GM23338 (cell line): ENCODE data around the gene STAMBP. TPM values are rescaled to one million over a fixed set of nuclear protein-coding genes. Genes with fewer than 3 reads are reported as not detected.

Experiments
- ATAC-seq: fragments of 200-7000 bp; cut with Tn5 transposase; 3 replicates; pipeline ENCODE4 v1.9.1; 2020
- DNase-seq: peaks from one replicate; pipeline ENCODE4 v3.0.0-alpha.2; 2015; ENCODE audit warnings: low spot score
- H2AFZ ChIP-seq: fragments of 200-600 bp; sonication (generic); 2 replicates; pipeline ENCODE4 v1.8.0; 2016; ENCODE audit warnings: antibody characterized with exemption, mild to moderate bottlenecking, moderate library complexity
- H3F3A ChIP-seq: fragments of 200-600 bp; sonication (generic); replicated peaks from 2 replicates; pipeline ENCODE4 v1.8.0; 2017; ENCODE audit warnings: antibody characterized with exemption, mixed run types, low read depth
- H3K27ac ChIP-seq: fragments of 200-600 bp; sonication (generic); 2 replicates; pipeline ENCODE4 v1.6.1; 2016; ENCODE audit warnings: low read depth
- H3K27me3 ChIP-seq: fragments of 200-600 bp; sonication (generic); 2 replicates; pipeline ENCODE4 v1.8.0; 2016; ENCODE audit warnings: mild to moderate bottlenecking, mixed run types, moderate library complexity; ENCODE audit not compliant: insufficient read depth
- H3K36me3 ChIP-seq: fragments of 200-600 bp; sonication (generic); 2 replicates; pipeline ENCODE4 v1.8.0; 2016; ENCODE audit warnings: mild to moderate bottlenecking; ENCODE audit not compliant: insufficient read depth
- H3K4me1 ChIP-seq: fragments of 200-600 bp; sonication (generic); 2 replicates; pipeline ENCODE4 v1.8.0; 2016; ENCODE audit warnings: mild to moderate bottlenecking, moderate library complexity; ENCODE audit not compliant: insufficient read depth
- H3K4me2 ChIP-seq: fragments of 200-600 bp; sonication (generic); 2 replicates; pipeline ENCODE4 v1.7.1; 2017; ENCODE audit warnings: mixed run types
- H3K4me3 ChIP-seq: fragments of 200-600 bp; sonication (generic); 2 replicates; pipeline ENCODE4 v1.6.1; 2016; ENCODE audit warnings: mixed run types
- H3K79me2 ChIP-seq: fragments of 200-600 bp; sonication (generic); replicated peaks from 2 replicates; pipeline ENCODE4 v1.8.0; 2017; ENCODE audit warnings: mild to moderate bottlenecking; ENCODE audit not compliant: insufficient read depth
- H3K9me2 ChIP-seq: fragments of 200-600 bp; sonication (generic); 2 replicates; pipeline ENCODE4 v1.8.0; 2017; ENCODE audit not compliant: insufficient read depth
- H4K20me1 ChIP-seq: fragments of 200-600 bp; sonication (generic); replicated peaks from 2 replicates; pipeline ENCODE4 v1.8.0; 2017; ENCODE audit warnings: mild to moderate bottlenecking; ENCODE audit not compliant: insufficient read depth
- H3K27ac Mint-ChIP-seq: 2 replicates; pipeline ENCODE4 v1.8.0; 2020; ENCODE audit warnings: inconsistent platforms, mild to moderate bottlenecking, moderate library complexity, mixed read lengths
- H3K27me3 Mint-ChIP-seq: 3 replicates; pipeline ENCODE4 v1.8.0; 2022; ENCODE audit warnings: low read depth, mild to moderate bottlenecking, moderate library complexity, mixed read lengths, inconsistent platforms; ENCODE audit not compliant: insufficient read depth, poor library complexity
- H3K36me3 Mint-ChIP-seq: 3 replicates; pipeline ENCODE4 v1.8.0; 2021; ENCODE audit warnings: low read depth, mild to moderate bottlenecking, inconsistent platforms, moderate library complexity, mixed read lengths
- H3K4me1 Mint-ChIP-seq: 3 replicates; pipeline ENCODE4 v1.8.0; 2020; ENCODE audit warnings: mild to moderate bottlenecking, inconsistent platforms, mixed read lengths
- H3K4me3 Mint-ChIP-seq: 3 replicates; pipeline ENCODE4 v1.8.0; 2021; ENCODE audit warnings: moderate library complexity, mild to moderate bottlenecking, inconsistent platforms, mixed read lengths
- H3K9me3 Mint-ChIP-seq: 3 replicates; pipeline ENCODE4 v1.8.0; 2020; ENCODE audit warnings: moderate library complexity, mild to moderate bottlenecking, inconsistent platforms, mixed read lengths
- CREB1 ChIP-seq: fragments of 250-450 bp; sonication (Bioruptor Pico); IDR thresholded peaks from 2 replicates; pipeline ENCODE4 v1.5.0; 2020; ENCODE audit warnings: low read depth, mild to moderate bottlenecking, moderate library complexity
- EZH2 ChIP-seq: fragments of 200-600 bp; sonication (generic); IDR thresholded peaks from one replicate; pipeline ENCODE4 v1.8.0; 2017; ENCODE audit warnings: antibody characterized with exemption, mild to moderate bottlenecking, low read depth; ENCODE audit not compliant: unreplicated experiment
- JUNB ChIP-seq: IDR thresholded peaks from one replicate; pipeline ENCODE4 v1.6.1; 2016; ENCODE audit warnings: antibody characterized with exemption; ENCODE audit not compliant: unreplicated experiment
- NANOG ChIP-seq: IDR thresholded peaks from 2 replicates; pipeline ENCODE4 v1.6.1; 2016; ENCODE audit warnings: antibody characterized with exemption, borderline replicate concordance
- STAT1 ChIP-seq: IDR thresholded peaks from one replicate; pipeline ENCODE4 v1.6.1; 2016; ENCODE audit warnings: antibody characterized with exemption; ENCODE audit not compliant: unreplicated experiment
- ZNF331 ChIP-seq: fragments of 250-450 bp; sonication (Bioruptor Pico); IDR thresholded peaks from 2 replicates; pipeline ENCODE4 v1.5.0; 2020; ENCODE audit warnings: low read depth, mild to moderate bottlenecking, moderate library complexity
- polyA plus RNA-seq: library from polyadenylated mRNA; unstranded; fragments of >200 nt; fragmentation: Nextera tagmentation; extraction: Ambion mirVana; gene quantifications from 2 replicates; pipeline ENCODE4 v1.2.1, GENCODE V29; 2016
- total RNA-seq: library from RNA; depleted of rRNA; stranded (reverse); fragments of >200 nt; shearing (Covaris generic); gene quantifications from 2 replicates; pipeline ENCODE4 v1.2.3, GENCODE V29; 2014
- TF ChIP-seq, protein P1 (sequence below): fragments of 250-450 bp; sonication (Bioruptor Pico); IDR thresholded peaks from 2 replicates; pipeline ENCODE4 v1.5.0; 2020; ENCODE audit warnings: mild to moderate bottlenecking, moderate library complexity
- TF ChIP-seq, protein P2 (sequence below): IDR thresholded peaks from one replicate; pipeline ENCODE4 v1.6.1; 2018; ENCODE audit warnings: antibody characterized with exemption; ENCODE audit not compliant: unreplicated experiment

Gene STAMBP
- total and polyA plus RNA-seq, 2 experiments from 2014 or later = 33.9 to 106 TPM

DNA sequence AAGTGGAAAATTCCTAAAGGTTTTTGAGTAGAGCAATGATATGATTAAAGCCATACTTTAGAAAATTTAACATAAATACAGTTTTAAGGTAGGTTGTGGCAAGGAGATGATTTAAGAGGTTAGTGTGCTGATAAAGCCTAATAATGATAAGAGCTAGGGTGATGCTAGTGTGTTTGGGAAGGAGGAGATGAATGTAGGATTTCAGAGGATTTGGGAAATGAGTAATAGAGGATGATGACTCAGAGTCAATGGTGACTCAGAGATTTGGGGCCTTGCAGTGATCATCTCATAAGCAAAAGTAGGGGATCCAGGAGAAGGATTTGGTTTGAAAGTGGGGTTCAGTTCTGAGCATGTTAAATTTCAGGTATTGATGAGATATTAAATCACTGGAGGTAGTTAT, 23.3 kb downstream of the STAMBP start (continued):
- TF ChIP-seq, protein P1, sequence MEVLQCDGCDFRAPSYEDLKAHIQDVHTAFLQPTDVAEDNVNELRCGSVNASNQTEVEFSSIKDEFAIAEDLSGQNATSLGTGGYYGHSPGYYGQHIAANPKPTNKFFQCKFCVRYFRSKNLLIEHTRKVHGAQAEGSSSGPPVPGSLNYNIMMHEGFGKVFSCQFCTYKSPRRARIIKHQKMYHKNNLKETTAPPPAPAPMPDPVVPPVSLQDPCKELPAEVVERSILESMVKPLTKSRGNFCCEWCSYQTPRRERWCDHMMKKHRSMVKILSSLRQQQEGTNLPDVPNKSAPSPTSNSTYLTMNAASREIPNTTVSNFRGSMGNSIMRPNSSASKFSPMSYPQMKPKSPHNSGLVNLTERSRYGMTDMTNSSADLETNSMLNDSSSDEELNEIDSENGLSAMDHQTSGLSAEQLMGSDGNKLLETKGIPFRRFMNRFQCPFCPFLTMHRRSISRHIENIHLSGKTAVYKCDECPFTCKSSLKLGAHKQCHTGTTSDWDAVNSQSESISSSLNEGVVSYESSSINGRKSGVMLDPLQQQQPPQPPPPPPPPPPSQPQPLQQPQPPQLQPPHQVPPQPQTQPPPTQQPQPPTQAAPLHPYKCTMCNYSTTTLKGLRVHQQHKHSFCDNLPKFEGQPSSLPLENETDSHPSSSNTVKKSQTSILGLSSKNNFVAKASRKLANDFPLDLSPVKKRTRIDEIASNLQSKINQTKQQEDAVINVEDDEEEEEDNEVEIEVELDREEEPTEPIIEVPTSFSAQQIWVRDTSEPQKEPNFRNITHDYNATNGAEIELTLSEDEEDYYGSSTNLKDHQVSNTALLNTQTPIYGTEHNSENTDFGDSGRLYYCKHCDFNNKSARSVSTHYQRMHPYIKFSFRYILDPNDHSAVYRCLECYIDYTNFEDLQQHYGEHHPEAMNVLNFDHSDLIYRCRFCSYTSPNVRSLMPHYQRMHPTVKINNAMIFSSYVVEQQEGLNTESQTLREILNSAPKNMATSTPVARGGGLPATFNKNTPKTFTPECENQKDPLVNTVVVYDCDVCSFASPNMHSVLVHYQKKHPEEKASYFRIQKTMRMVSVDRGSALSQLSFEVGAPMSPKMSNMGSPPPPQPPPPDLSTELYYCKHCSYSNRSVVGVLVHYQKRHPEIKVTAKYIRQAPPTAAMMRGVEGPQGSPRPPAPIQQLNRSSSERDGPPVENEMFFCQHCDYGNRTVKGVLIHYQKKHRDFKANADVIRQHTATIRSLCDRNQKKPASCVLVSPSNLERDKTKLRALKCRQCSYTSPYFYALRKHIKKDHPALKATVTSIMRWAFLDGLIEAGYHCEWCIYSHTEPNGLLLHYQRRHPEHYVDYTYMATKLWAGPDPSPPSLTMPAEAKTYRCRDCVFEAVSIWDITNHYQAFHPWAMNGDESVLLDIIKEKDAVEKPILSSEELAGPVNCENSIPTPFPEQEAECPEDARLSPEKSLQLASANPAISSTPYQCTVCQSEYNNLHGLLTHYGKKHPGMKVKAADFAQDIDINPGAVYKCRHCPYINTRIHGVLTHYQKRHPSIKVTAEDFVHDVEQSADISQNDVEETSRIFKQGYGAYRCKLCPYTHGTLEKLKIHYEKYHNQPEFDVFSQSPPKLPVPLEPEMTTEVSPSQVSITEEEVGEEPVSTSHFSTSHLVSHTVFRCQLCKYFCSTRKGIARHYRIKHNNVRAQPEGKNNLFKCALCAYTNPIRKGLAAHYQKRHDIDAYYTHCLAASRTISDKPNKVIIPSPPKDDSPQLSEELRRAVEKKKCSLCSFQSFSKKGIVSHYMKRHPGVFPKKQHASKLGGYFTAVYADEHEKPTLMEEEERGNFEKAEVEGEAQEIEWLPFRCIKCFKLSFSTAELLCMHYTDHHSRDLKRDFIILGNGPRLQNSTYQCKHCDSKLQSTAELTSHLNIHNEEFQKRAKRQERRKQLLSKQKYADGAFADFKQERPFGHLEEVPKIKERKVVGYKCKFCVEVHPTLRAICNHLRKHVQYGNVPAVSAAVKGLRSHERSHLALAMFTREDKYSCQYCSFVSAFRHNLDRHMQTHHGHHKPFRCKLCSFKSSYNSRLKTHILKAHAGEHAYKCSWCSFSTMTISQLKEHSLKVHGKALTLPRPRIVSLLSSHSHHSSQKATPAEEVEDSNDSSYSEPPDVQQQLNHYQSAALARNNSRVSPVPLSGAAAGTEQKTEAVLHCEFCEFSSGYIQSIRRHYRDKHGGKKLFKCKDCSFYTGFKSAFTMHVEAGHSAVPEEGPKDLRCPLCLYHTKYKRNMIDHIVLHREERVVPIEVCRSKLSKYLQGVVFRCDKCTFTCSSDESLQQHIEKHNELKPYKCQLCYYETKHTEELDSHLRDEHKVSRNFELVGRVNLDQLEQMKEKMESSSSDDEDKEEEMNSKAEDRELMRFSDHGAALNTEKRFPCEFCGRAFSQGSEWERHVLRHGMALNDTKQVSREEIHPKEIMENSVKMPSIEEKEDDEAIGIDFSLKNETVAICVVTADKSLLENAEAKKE = no peak
- TF ChIP-seq ZNF331 (CRISPR knock-in tag) = no peak
- no peak for TF ChIP-seq NANOG
- no peak for TF ChIP-seq STAT1
- no peak for TF ChIP-seq JUNB
- TF ChIP-seq EZH2 = no peak
- TF ChIP-seq CREB1 (CRISPR knock-in tag) = no peak

DNA sequence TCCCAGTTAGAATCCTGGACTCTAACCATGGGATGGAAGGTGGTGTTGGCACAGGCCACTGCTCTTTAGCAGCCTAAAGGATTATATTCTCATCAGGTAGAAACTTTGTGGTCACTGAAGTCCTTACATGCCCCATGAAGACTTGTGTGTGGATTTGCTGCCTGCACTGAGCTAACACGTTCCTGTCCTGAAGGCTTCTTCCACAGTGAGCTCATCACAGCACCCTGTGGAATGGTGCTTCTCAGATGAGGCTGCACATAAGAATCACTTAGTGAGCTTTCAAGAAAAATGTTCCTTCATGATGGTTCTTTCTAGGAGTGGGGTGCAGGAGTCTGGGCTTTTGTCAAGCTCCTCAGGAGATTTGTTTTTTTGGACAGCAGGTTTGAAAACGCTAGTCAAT, 26.8 kb downstream of the STAMBP start:
- Mint-ChIP-seq H3K36me3 (peaks cover 48% of the 10 kb centered on the region), H3K27me3 (peaks cover 3% of the 10 kb centered on the region), H3K4me1 (no peaks in the 10 kb centered on the region), H3K27ac (no peak overlapping the region), H3K9me3 (no peaks in the 10 kb centered on the region), H3K4me3 (no peak overlapping the region)
- ATAC-seq = no peak
- Histone ChIP-seq H3F3A (no peaks in the 10 kb centered on the region), H3K36me3 (peaks cover 34% of the 10 kb centered on the region), H3K9me2 (no peaks in the 10 kb centered on the region), H2AFZ (no peak overlapping the region), H3K4me2 (no peak overlapping the region), H3K4me1 (no peaks in the 10 kb centered on the region), H3K79me2 (no peaks in the 10 kb centered on the region), H4K20me1 (peaks cover 15% of the 10 kb centered on the region; the same call in 1 of the 2 replicates), H3K27ac (no peak overlapping the region), H3K27me3 (no peaks in the 10 kb centered on the region), H3K4me3 (no peak overlapping the region)
- no peak for DNase-seq
- TF ChIP-seq EZH2 (no peak), JUNB (no peak)
- TF ChIP-seq, protein P2, sequence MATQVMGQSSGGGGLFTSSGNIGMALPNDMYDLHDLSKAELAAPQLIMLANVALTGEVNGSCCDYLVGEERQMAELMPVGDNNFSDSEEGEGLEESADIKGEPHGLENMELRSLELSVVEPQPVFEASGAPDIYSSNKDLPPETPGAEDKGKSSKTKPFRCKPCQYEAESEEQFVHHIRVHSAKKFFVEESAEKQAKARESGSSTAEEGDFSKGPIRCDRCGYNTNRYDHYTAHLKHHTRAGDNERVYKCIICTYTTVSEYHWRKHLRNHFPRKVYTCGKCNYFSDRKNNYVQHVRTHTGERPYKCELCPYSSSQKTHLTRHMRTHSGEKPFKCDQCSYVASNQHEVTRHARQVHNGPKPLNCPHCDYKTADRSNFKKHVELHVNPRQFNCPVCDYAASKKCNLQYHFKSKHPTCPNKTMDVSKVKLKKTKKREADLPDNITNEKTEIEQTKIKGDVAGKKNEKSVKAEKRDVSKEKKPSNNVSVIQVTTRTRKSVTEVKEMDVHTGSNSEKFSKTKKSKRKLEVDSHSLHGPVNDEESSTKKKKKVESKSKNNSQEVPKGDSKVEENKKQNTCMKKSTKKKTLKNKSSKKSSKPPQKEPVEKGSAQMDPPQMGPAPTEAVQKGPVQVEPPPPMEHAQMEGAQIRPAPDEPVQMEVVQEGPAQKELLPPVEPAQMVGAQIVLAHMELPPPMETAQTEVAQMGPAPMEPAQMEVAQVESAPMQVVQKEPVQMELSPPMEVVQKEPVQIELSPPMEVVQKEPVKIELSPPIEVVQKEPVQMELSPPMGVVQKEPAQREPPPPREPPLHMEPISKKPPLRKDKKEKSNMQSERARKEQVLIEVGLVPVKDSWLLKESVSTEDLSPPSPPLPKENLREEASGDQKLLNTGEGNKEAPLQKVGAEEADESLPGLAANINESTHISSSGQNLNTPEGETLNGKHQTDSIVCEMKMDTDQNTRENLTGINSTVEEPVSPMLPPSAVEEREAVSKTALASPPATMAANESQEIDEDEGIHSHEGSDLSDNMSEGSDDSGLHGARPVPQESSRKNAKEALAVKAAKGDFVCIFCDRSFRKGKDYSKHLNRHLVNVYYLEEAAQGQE = no peak
